HCT116 (cell line): ENCODE data around the gene RASL11B.

Experiments used
- CEBPB ChIP-seq: IDR thresholded peaks from 2 replicates; pipeline ENCODE4 v1.6.1; 2012; ENCODE audit warnings: low read depth
- EZH2 ChIP-seq: fragments of 200-600 bp; sonication (generic); IDR thresholded peaks from 2 replicates; pipeline ENCODE4 v1.6.1; 2017; ENCODE audit warnings: antibody characterized with exemption, mixed run types
- FOSL1 ChIP-seq: IDR thresholded peaks from 2 replicates; pipeline ENCODE4 v1.6.1; 2012; ENCODE audit warnings: low read depth
- JUND ChIP-seq: IDR thresholded peaks from 2 replicates; pipeline ENCODE4 v1.6.1; 2012
- POLR2A ChIP-seq: IDR thresholded peaks from 2 replicates; pipeline ENCODE4 v1.7.0; 2011; ENCODE audit warnings: borderline replicate concordance; ENCODE audit not compliant: insufficient read depth, insufficient read length; ENCODE audit errors: extremely low read depth
- SIN3A ChIP-seq: IDR thresholded peaks from 2 replicates; pipeline ENCODE4 v1.6.1; 2012; ENCODE audit warnings: low read depth
- SP1 ChIP-seq: IDR thresholded peaks from 2 replicates; pipeline ENCODE4 v1.6.1; 2012; ENCODE audit warnings: low read depth
- TCF7L2 ChIP-seq: IDR thresholded peaks from 2 replicates; pipeline ENCODE4 v1.7.0; 2011; ENCODE audit warnings: borderline replicate concordance, inconsistent platforms; ENCODE audit not compliant: insufficient read depth, insufficient read length; ENCODE audit errors: extremely low read depth
- YY1 ChIP-seq: IDR thresholded peaks from 2 replicates; pipeline ENCODE4 v1.6.1; 2011; ENCODE audit warnings: low read length, low read depth, moderate library complexity, mild to moderate bottlenecking; ENCODE audit not compliant: insufficient replicate concordance; ENCODE audit errors: extremely low read depth
- ZFX ChIP-seq: fragments of 450-650 bp; IDR thresholded peaks from 2 replicates; pipeline ENCODE4 v1.6.1; 2017
- ZNF274 ChIP-seq: fragments of 200-500 bp; sonication (Bioruptor generic); IDR thresholded peaks from 2 replicates; pipeline ENCODE4 v1.6.1; 2014; ENCODE audit warnings: mild to moderate bottlenecking, low read depth, low read length, inconsistent platforms
- TF ChIP-seq, protein P1 (sequence below), 3 experiments: fragments of 200-600 bp in 1 of 3; sonication (generic) in 1 of 3; IDR thresholded peaks in 2 of 3; conservative IDR thresholded peaks in 1 of 3; 2 replicates each; pipeline ENCODE4 v1.5.1; 2012 to 2017; ENCODE audit warnings: low read depth in 2 of 3, low read length in 2 of 3, antibody characterized with exemption in 1 of 3, borderline replicate concordance in 1 of 3, control low read depth in 1 of 3, mild to moderate bottlenecking in 1 of 3, mixed read lengths in 1 of 3, mixed run types in 1 of 3, moderate library complexity in 1 of 3; ENCODE audit not compliant: insufficient read depth in 1 of 3
- TF ChIP-seq, protein P2 (sequence below): IDR thresholded peaks from 2 replicates; pipeline ENCODE4 v1.6.1; 2012; ENCODE audit warnings: low read depth
- TF ChIP-seq, protein P3 (sequence below): IDR thresholded peaks from 2 replicates; pipeline ENCODE4 v1.6.1; 2012

DNA sequence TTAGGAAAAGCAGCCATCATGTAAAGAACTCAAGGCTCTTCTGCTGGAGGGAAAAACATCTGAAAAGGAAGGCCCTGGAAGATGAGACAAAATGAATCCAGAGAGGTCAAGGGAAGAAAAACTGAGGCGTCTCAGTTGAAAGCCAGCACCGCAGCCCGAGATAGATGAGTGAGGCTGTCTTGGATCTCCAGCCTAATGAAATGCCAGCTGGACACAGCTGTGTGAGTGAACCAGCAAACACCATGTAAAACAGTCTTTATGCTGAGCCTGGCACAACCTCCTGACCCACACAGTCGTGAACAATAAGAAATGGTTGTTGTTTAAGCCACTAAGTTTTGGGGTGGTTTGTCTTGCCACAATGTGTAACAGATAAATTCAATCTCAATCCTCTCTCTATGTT, 48.6 kb upstream of the RASL11B start:
- TF ChIP-seq, protein P1, sequence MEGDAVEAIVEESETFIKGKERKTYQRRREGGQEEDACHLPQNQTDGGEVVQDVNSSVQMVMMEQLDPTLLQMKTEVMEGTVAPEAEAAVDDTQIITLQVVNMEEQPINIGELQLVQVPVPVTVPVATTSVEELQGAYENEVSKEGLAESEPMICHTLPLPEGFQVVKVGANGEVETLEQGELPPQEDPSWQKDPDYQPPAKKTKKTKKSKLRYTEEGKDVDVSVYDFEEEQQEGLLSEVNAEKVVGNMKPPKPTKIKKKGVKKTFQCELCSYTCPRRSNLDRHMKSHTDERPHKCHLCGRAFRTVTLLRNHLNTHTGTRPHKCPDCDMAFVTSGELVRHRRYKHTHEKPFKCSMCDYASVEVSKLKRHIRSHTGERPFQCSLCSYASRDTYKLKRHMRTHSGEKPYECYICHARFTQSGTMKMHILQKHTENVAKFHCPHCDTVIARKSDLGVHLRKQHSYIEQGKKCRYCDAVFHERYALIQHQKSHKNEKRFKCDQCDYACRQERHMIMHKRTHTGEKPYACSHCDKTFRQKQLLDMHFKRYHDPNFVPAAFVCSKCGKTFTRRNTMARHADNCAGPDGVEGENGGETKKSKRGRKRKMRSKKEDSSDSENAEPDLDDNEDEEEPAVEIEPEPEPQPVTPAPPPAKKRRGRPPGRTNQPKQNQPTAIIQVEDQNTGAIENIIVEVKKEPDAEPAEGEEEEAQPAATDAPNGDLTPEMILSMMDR (IDR thresholded peaks at IDR 0.05 in 2 of 3, conservative IDR thresholded peaks at IDR 0.05 in 1 of 3; ENCODE audit: borderline replicate concordance in 1 of 3, insufficient read depth in 1 of 3, low read depth in 2 of 3, low read length in 2 of 3) = no peak
- TF ChIP-seq YY1 = no peak
- no peak for TF ChIP-seq FOSL1
- no peak for TF ChIP-seq SIN3A
- TF ChIP-seq ZNF274 = no peak
- no peak for TF ChIP-seq POLR2A
- TF ChIP-seq, protein P2, sequence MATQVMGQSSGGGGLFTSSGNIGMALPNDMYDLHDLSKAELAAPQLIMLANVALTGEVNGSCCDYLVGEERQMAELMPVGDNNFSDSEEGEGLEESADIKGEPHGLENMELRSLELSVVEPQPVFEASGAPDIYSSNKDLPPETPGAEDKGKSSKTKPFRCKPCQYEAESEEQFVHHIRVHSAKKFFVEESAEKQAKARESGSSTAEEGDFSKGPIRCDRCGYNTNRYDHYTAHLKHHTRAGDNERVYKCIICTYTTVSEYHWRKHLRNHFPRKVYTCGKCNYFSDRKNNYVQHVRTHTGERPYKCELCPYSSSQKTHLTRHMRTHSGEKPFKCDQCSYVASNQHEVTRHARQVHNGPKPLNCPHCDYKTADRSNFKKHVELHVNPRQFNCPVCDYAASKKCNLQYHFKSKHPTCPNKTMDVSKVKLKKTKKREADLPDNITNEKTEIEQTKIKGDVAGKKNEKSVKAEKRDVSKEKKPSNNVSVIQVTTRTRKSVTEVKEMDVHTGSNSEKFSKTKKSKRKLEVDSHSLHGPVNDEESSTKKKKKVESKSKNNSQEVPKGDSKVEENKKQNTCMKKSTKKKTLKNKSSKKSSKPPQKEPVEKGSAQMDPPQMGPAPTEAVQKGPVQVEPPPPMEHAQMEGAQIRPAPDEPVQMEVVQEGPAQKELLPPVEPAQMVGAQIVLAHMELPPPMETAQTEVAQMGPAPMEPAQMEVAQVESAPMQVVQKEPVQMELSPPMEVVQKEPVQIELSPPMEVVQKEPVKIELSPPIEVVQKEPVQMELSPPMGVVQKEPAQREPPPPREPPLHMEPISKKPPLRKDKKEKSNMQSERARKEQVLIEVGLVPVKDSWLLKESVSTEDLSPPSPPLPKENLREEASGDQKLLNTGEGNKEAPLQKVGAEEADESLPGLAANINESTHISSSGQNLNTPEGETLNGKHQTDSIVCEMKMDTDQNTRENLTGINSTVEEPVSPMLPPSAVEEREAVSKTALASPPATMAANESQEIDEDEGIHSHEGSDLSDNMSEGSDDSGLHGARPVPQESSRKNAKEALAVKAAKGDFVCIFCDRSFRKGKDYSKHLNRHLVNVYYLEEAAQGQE = no peak
- TF ChIP-seq TCF7L2 = no peak
- TF ChIP-seq SP1 = no peak
- TF ChIP-seq, protein P3, sequence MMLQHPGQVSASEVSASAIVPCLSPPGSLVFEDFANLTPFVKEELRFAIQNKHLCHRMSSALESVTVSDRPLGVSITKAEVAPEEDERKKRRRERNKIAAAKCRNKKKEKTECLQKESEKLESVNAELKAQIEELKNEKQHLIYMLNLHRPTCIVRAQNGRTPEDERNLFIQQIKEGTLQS = no peak
- TF ChIP-seq JUND = no peak
- no peak for TF ChIP-seq ZFX
- no peak for TF ChIP-seq CEBPB
- no peak for TF ChIP-seq EZH2
